Activated naive CD8-positive, alpha-beta T cell treated with anti-CD3 and anti-CD28 coated beads, Interleukin-2, amount 50 U/mL, for 24 hours (primary cell): ENCODE measurements around the gene EHMT1.
"Not testable (repeated sequence)": the region's sequence is repeated elsewhere in the genome, so short reads cannot be mapped to it uniquely, and the experiment has no call there.

ENCODE experiments used
- ATAC-seq: fragments of 150-1000 bp; cut with Tn5 transposase; one replicate; pipeline ENCODE4 v1.10.0; 2021
- DNase-seq: peaks from one replicate; pipeline ENCODE4 v3.0.0; 2021
- H3K27ac Mint-ChIP-seq: one replicate; pipeline ENCODE4 v1.8.0; 2021; ENCODE audit warnings: mild to moderate bottlenecking, mixed read lengths
- H3K27me3 Mint-ChIP-seq: one replicate; pipeline ENCODE4 v1.8.0; 2021; ENCODE audit warnings: mixed read lengths
- H3K36me3 Mint-ChIP-seq: one replicate; pipeline ENCODE4 v1.8.0; 2021; ENCODE audit warnings: low read depth, mixed read lengths
- H3K4me1 Mint-ChIP-seq: one replicate; pipeline ENCODE4 v1.8.0; 2021; ENCODE audit warnings: mixed read lengths
- H3K4me3 Mint-ChIP-seq: one replicate; pipeline ENCODE4 v1.8.0; 2021; ENCODE audit warnings: mild to moderate bottlenecking, moderate library complexity, mixed read lengths
- H3K9me3 Mint-ChIP-seq: one replicate; pipeline ENCODE4 v1.8.0; 2021; ENCODE audit warnings: mixed read lengths

Gene EHMT1

DNA sequence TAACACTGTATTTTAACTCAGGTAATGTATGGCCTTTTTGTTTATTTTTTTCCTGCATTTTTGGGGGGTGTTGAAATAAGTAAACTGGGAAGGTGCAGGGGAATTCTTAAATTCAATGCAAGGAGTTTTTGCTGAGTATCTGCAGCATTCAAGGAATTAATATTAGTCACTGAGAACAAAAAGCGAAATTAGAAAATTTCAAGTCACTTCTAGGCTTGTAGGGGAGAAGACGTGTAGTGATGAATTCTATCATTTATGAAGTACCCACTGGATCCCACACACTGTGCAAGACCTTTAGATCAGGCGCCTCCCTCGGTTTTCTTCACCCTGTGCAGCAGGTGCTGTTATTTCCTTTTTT lies 1.2 kb downstream of the EHMT1 start:
- peak overlapping the region; percentile 88 for H3K4me3 Mint-ChIP-seq
- no peaks in the 10 kb centered on the region for H3K27me3 Mint-ChIP-seq
- H3K4me1 Mint-ChIP-seq: peaks cover 48% of the 10 kb centered on the region
- DNase-seq (no peak), ATAC-seq (no peak)
- H3K9me3 Mint-ChIP-seq: no peaks in the 10 kb centered on the region
- peaks cover 17% of the 10 kb centered on the region for H3K36me3 Mint-ChIP-seq
- H3K27ac Mint-ChIP-seq: peak overlapping the region; percentile 90

DNA sequence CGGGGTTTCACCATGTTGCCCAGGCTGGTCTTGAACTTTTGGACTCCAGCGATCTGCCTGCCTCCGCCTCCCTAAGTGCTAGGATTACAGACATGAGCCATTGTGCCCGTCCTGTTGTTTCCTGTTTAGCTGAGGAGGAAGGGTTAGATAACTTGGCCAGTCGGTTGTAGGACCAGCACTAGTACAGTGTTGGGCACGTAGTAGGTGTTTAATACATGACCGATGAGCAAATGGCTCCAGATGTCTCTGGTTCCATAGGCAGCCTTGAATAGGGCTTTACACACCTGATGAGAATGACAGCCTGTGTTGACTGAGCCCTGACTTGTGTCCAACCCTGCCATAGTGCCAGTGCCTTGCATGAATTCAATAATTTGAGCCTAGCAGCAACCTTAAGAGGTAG lies 1.8 kb downstream of the EHMT1 start:
- H3K36me3 Mint-ChIP-seq: peaks cover 19% of the 10 kb centered on the region
- H3K4me1 Mint-ChIP-seq: peaks cover 54% of the 10 kb centered on the region
- ATAC-seq: no peak
- no peaks in the 10 kb centered on the region for H3K27me3 Mint-ChIP-seq
- no peak overlapping the region for H3K27ac Mint-ChIP-seq
- H3K9me3 Mint-ChIP-seq: no peaks in the 10 kb centered on the region
- no peak for DNase-seq
- peak overlapping the region; percentile 88 for H3K4me3 Mint-ChIP-seq

DNA sequence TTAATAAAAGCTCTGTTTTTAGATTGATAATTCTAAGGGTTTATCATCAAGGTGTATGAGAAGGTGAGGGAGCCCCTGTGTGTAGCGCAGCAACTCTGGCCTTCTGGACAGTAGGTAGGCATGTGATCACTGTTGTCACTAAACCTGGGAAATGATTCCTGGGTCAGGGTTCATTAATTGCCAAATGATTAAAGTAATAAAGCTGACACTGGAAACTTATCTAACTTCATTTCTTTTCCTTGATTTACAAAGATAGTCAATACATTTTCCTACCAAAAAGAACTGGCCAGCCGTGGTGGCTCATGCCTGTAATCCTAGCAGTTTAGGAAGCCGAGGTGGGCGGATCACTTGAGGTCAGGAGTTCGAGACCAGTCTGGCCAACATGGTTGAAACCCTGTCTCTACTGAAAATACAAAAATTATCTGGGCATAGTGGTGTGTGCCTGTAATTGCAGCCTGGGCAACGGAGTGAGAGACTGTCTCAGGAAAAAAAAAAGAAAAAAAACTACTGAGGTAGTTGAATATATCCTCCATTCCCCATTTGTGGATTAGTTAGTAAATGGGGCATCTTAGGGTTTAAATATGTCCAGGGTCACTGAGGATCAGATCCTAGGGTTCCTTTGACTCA lies 2.4 kb downstream of the EHMT1 start:
- Mint-ChIP-seq H3K27me3 (no peaks in the 10 kb centered on the region), H3K4me1 (peaks cover 56% of the 10 kb centered on the region)

DNA sequence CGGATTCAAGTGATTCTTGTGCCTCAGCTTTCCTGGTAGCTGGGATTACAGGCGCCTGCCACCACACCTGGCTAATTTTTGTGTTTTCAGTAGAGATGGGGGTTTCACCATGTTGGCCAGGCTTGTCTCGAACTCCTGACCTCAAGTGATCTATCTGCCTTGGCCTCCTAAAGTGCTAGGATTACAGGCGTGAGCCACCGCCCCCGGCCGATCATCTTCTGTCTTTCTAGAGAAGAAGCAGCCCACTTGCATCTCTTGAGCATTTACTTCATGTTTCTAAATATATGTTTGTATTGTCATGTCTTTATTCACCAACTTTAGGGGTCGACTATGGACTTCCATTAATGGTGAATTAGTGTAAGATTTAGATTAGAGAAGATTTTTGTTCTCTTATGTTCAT lies 3.4 kb downstream of the EHMT1 start:
- H3K36me3 Mint-ChIP-seq: peaks cover 19% of the 10 kb centered on the region
- H3K4me1 Mint-ChIP-seq: peaks cover 54% of the 10 kb centered on the region
- ATAC-seq, H3K9me3 Mint-ChIP-seq, DNase-seq, H3K27me3 Mint-ChIP-seq: not testable (repeated sequence)
- peak overlapping the region; percentile 52 for H3K27ac Mint-ChIP-seq
- peak overlapping the region; percentile 32 for H3K4me3 Mint-ChIP-seq

More for the DNA sequence above, 2.4 kb downstream of the EHMT1 start:
- H3K9me3 Mint-ChIP-seq: no peaks in the 10 kb centered on the region
- H3K27ac Mint-ChIP-seq: peak overlapping the region; percentile 22
- peaks cover 19% of the 10 kb centered on the region for H3K36me3 Mint-ChIP-seq
- ATAC-seq (no peak), DNase-seq (no peak)
- H3K4me3 Mint-ChIP-seq: no peak overlapping the region

DNA sequence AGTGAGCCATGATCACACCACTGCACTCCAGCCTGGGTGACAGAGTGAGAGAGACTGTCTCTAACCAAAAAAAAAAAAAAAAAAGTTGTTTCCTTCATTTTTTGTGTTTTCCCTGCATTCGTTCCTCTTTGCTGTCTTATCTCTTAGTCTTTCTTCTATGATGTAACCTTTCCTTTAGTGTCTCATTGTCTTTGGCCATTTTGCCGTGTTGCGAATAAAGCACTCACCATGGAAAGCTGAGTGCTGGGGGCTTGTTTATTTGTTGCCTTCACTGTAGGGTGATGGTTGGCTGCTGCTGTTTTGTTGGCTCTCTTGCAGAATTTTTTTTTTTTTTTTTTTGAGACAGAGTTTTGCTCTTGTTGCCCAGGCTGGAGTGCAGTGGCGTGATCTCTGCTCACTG lies 7.7 kb downstream of the EHMT1 start:
- ATAC-seq: no peak
- H3K4me1 Mint-ChIP-seq: peaks cover 65% of the 10 kb centered on the region
- H3K4me3 Mint-ChIP-seq: no peak overlapping the region
- peak overlapping the region; percentile 3 for H3K27ac Mint-ChIP-seq
- H3K9me3 Mint-ChIP-seq: no peaks in the 10 kb centered on the region
- no peak for DNase-seq
- no peaks in the 10 kb centered on the region for H3K27me3 Mint-ChIP-seq
- H3K36me3 Mint-ChIP-seq: peaks cover 17% of the 10 kb centered on the region

DNA sequence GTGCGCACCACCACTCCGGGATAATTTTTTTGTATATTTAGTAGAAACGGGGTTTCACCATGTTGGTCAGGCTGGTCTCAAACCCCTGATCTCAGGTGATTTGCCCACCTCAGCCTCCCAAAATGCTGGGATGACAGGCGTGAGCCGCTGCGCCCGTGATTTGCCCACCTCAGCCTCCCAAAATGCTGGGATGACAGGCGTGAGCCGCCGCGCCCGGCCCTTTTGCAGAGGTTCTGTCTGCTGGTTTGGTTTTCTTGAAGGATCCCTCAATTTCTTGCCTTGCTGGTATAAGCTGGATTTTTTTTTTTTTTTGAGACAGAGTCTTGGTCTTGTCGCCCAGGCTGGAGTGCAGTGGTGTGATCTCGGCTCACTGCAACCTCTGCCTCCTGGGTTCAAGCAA lies 8.6 kb downstream of the EHMT1 start:
- H3K4me3 Mint-ChIP-seq, H3K9me3 Mint-ChIP-seq, ATAC-seq, H3K27me3 Mint-ChIP-seq, H3K27ac Mint-ChIP-seq, DNase-seq: not testable (repeated sequence)
- Mint-ChIP-seq H3K4me1 (peaks cover 66% of the 10 kb centered on the region), H3K36me3 (peaks cover 17% of the 10 kb centered on the region)

DNA sequence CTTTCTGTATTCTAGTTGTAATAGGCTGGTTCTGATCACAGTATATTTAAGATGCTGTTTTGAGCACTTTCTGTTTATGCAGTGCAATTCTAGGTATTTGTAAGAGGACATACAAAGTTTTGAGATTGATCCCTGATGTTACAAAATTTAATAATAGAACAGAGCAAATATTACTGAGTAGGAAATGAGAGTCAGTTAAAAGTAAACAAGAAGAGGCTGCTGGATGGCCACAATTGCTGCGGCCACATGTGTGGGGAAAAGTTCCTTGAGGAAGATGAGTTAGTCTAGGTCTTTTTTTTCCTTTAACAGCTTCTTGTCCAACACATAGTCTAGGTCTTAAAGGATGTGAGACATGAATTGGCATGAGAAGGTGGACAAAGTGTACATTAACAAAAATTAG lies 11.3 kb downstream of the EHMT1 start:
- Mint-ChIP-seq H3K27ac (peak overlapping the region; percentile 7), H3K4me3 (no peak overlapping the region), H3K36me3 (peaks cover 17% of the 10 kb centered on the region), H3K9me3 (no peaks in the 10 kb centered on the region), H3K27me3 (no peaks in the 10 kb centered on the region), H3K4me1 (peaks cover 63% of the 10 kb centered on the region)
- ATAC-seq (no peak), DNase-seq (no peak)

DNA sequence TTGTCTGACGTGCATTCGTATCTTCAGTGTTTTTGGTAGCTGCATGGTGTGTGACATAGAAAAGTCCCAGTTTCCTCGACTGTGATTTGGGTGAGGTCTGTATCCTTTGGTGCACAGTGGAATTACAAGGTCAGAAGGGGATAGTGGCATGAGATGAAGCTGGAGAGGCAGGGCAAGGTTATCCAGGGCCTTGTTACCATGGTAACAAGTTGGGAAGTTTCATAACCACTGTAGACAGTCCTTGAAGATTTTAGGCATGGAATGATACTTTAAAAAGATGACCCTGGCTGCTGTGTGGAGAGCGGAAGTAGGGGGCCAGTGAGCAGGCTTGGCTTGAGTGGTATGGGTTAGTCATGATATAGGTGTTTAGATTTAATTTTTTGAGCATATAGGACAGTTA lies 11.9 kb downstream of the EHMT1 start:
- no peaks in the 10 kb centered on the region for H3K27me3 Mint-ChIP-seq
- no peak for ATAC-seq

DNA sequence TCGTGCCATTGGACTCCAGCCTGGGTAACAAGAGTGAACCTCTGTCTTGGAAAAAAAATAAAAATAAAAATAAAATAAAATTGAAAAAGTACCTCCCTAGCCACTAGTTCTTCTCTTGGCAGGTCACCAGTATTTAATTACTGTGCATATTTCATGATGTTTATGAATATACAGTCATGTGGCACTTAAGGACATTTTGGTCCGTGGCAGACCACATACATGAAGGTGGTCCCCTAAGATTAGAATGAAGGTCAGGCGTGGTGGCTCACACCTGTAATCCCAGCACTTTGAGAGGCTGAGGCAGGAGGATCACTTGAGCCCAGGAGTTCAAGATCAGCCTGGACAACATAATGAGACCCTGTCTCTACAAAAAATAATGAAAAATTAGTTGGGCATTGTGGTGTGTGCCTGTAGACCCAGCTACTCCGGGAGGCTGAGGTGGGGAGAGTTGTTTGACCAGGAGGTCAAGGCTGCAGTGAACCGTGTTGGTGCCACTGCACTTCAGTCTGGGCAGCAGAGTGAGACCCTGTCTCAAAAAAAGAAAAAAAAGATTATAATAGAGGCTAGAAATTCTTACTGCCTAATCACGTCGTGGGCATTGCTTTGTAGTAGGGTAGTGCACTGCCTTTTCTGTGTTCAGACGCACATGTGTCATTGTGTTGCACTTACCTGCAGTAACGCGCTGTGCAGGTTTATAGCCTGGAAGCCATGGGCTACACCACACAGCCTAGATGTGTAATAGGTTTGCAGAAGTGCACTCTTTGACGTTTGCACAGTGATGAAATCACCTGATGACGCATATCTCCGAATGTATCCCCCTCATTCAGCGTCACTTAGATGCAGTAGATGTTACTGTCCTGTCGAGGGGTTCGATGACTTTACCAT lies 12.8 kb downstream of the EHMT1 start:
- Mint-ChIP-seq H3K4me3 (no peak overlapping the region), H3K4me1 (peaks cover 58% of the 10 kb centered on the region), H3K9me3 (no peaks in the 10 kb centered on the region), H3K36me3 (peaks cover 15% of the 10 kb centered on the region), H3K27me3 (no peaks in the 10 kb centered on the region), H3K27ac (no peak overlapping the region)
- ATAC-seq (no peak), DNase-seq (no peak)

More for the DNA sequence above, 11.9 kb downstream of the EHMT1 start:
- no peaks in the 10 kb centered on the region for H3K9me3 Mint-ChIP-seq
- no peak for DNase-seq
- peaks cover 15% of the 10 kb centered on the region for H3K36me3 Mint-ChIP-seq
- H3K4me3 Mint-ChIP-seq: no peak overlapping the region
- peaks cover 58% of the 10 kb centered on the region for H3K4me1 Mint-ChIP-seq
- H3K27ac Mint-ChIP-seq: no peak overlapping the region

DNA sequence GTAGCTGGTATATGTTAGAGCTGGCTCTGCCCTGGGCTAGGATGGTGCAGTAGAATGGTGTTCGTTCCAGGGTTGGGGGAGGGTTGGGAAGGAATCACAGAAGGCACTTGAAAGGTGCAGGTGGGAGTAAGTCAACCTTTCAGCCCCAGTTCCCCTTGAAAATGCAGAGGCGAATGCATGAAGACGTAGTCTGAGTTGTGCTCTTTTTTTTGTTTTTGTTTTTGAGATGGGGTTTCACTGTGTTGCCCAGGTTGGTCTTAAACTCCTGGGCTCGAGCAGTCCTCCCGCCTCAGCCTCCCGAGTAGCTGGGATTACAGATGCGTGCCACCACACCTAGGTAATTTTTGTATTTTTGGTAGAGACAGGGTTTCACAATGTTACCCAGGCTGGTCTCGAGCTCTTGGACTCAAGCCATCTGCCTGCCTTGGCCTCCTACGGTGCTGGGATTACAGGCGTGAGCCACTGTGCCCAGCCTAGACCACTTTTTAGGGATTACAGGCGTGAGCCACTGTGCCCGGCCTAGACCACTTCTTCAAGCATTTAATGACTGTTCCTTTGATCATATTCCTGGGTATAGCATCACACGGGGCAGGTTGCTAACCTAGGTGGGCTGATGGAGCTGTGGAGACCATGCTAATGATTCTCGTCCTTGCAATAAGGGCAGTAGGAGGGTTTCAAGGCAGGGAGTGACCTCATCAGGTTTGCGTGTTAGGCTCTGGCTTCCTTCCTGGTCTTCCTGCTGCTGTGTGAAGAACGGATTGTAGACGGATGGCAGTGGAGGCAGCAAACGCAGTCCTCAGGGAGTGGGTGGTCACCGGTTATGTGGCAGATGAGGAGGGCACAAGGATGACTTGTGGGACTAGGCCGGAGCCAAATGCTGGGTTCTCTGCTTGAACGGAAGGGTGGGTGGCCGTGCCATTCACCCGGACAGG lies 13.7 kb downstream of the EHMT1 start:
- H3K27ac Mint-ChIP-seq: no peak overlapping the region
- H3K4me1 Mint-ChIP-seq: peaks cover 55% of the 10 kb centered on the region
- H3K36me3 Mint-ChIP-seq: peaks cover 15% of the 10 kb centered on the region
- H3K4me3 Mint-ChIP-seq: no peak overlapping the region
- DNase-seq: no peak
- no peaks in the 10 kb centered on the region for H3K27me3 Mint-ChIP-seq
- no peak for ATAC-seq
- no peaks in the 10 kb centered on the region for H3K9me3 Mint-ChIP-seq

DNA sequence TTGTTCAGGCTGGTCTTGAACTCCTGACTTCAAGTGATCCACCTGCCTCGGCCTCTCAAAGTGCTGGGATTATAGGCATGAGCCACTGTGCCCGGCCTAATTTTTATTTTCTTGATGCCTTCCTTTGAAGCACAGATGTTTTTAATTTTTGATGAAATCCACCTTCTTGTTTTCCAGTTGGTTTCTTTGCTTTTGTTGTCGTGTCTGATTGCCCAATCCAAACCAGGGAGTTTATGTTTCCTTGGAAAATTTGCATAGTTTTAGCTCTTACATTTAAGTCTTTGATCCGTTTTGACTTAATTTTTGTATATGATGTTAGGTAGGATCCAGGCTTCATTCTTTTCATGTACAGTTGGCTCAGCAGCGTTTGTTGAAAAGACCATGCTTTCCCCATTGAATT lies 15.2 kb downstream of the EHMT1 start:
- no peak for ATAC-seq
- no peaks in the 10 kb centered on the region for H3K27me3 Mint-ChIP-seq
- no peak overlapping the region for H3K27ac Mint-ChIP-seq
- peaks cover 52% of the 10 kb centered on the region for H3K4me1 Mint-ChIP-seq
- no peak for DNase-seq
- H3K4me3 Mint-ChIP-seq: no peak overlapping the region
- H3K36me3 Mint-ChIP-seq: peaks cover 12% of the 10 kb centered on the region
- no peaks in the 10 kb centered on the region for H3K9me3 Mint-ChIP-seq

DNA sequence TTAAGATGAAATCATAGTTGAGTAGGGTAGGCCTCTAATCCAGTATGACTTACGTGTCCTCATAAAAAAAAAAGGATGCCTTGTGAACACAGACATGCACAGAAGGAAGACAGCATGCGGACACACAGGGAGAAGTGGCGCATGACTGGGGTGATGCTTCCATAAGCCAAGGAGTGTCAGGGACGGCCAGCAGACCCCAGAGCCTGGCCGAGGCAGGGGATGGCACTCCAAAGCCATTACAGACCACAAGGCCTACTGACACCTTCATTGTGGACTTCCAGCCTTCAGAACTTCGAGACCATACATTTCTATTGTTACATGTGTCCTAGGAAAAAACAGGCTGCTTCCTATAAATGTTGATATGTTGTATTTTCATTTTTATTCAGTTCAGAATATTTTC lies 19.9 kb downstream of the EHMT1 start:
- ATAC-seq (no peak), DNase-seq (no peak)
- peak overlapping the region; percentile 78 for H3K27ac Mint-ChIP-seq

DNA sequence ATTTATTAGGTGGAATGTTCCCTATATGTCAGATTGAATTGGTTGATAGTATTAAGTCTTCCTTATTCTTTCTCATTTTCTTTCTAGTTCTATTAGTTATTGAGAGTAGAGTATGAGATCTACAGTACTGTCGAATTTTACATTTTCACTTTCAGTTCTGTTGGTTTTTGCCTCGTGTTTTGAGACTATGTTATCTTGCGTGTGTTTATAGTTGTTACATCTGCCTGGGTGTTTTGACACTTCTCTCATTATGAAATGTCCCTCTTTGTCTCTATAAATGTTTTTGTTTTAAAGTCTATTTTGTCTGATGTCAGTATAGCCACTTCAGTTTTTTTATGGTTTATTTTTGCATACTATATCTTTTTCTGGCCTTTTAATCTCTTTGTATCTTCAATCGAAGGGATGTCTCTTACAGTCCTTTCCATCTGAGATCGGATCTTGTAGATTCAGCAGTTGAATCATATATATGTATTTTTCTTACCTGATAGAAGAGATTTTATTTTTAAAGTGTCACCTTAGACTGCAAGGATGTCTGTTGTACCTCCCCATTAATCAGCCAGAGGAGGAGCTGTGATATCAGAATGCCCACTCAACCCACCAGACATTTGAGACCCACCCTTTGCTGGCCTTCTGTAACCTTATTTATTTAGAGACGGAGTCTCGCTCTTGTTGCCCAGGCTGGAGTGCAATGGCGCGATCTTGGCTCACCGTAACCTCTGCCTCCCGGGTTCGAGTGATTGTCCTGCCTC lies 20.7 kb downstream of the EHMT1 start:
- peak overlapping the region; percentile 73 for H3K4me3 Mint-ChIP-seq
- DNase-seq (no peak), ATAC-seq (peak; percentile 80)
- H3K9me3 Mint-ChIP-seq: no peaks in the 10 kb centered on the region
- peaks cover 26% of the 10 kb centered on the region for H3K36me3 Mint-ChIP-seq
- no peaks in the 10 kb centered on the region for H3K27me3 Mint-ChIP-seq
- peaks cover 46% of the 10 kb centered on the region for H3K4me1 Mint-ChIP-seq
- H3K27ac Mint-ChIP-seq: peak overlapping the region; percentile 82

More for the DNA sequence above, 19.9 kb downstream of the EHMT1 start:
- H3K27me3 Mint-ChIP-seq: no peaks in the 10 kb centered on the region
- H3K4me1 Mint-ChIP-seq: peaks cover 42% of the 10 kb centered on the region
- H3K36me3 Mint-ChIP-seq: peaks cover 25% of the 10 kb centered on the region
- H3K4me3 Mint-ChIP-seq: peak overlapping the region; percentile 73
- no peaks in the 10 kb centered on the region for H3K9me3 Mint-ChIP-seq

DNA sequence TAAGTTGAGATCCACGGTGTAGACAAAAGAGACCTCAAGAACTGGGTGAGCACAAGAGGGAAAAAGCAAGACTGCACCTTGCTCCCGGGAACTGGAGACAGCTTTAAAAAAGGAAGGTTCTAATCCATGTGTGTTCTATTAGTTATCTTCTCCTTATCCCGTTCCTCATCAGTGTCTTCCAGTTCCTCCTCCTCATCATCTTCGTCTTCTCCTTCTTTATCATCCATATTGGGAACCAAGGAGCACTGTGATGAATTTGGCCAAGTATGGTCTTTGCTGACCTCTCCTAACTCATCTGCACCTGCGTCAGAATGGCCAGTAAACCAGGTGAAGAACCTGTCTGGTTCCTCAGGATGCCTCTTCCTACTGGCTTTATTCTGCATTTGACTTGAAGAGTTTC lies 22.1 kb downstream of the EHMT1 start:
- Mint-ChIP-seq H3K9me3 (no peaks in the 10 kb centered on the region), H3K36me3 (peaks cover 24% of the 10 kb centered on the region), H3K27ac (peak overlapping the region; percentile 6), H3K27me3 (no peaks in the 10 kb centered on the region), H3K4me3 (no peak overlapping the region), H3K4me1 (peaks cover 46% of the 10 kb centered on the region)
- ATAC-seq (no peak), DNase-seq (no peak)
